Hematopoietic multipotent progenitor cell treated with erythropoietin and hydrocortisone succinate and interleukin-3 and kit ligand, for 15 days (in vitro differentiated cells): ENCODE results near the gene BCR.
A peak's percentile ranks its signal among the peaks of the same experiment; 100 is the strongest.

Experiments
- DNase-seq: peaks from one replicate; pipeline ENCODE4 v3.0.0-alpha.2; 2015; ENCODE audit warnings: low spot score

Gene BCR

DNA sequence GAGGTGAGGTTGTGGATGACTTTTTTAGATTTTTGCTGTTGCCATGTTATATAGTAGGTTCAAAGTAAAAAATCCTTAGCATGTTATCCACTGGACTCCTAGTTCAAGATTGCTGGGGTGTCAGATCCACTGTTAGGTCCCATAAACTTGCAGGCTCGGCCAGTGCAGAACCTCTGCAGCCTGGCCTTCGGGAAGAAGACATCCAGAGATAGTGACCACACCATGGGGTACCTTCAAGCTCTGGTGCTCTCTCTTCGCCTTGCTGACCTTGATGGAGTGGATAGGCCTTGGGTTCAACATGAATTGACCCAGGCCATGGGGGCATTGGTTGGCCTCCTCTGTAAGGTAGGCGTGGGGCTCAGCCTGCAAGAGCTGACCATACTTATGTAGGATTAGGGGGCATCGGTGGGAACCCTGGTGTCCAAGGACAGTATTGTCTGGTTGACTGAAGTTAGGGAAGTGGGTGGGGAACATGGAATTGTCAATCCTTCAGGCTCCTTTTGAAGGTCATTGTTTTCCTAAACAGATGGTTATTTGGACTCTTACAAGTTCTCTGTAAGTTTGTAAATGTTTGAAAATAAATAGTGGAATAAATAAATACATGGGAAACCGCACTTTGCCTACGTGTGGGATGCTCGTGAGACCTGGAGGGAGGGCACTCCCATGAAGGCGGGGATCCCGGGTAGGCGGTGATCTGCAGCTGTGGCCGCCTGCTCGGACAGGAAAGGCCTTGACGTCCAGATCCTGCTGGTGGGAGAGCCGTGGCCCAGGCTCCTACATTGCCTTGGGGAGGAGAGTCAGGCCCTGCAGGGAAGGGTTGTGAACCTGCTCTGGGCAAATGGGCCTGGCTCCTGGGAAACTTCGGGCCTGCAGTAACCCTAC is 37.1 kb downstream of the BCR start:
- DNase-seq, result no peak

DNA sequence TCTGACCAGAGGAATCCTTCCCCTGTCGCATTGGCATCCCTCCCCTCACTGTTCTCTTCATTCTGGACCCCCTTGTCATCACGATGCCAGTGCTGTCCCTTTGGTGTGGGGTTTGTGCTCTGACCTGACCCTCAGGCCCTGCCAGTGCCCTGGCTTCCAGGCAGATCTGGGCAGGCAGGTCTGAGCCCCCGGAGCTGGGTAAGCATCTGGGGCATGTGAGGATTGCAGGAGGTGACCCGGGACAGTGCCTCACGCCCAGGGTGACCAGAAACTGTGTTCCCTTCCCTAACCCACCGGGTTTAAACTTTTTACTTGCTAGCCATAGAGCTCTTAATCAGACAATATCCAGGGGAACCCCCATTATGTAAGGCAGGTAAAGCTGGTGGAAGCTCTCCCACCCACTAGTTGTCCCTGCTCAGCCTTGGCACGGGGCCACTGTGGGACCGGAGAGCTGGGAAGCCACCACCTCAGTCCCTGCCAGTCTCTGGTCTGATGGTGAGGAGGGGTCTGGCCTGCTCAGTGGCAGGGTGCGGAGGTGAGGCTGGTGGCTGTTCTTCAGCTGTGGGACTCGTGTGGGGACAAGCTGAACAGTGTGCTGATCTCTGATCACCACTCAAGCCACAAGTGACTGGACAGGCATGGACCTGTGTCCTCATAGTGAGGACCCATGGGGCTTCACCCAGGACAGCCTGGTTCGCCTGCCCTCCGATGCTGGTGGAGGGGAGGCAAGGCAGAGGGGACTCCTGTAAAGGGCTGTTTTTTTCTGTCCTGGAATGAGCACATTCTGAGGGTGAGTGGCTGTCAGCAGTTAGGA is 38.0 kb downstream of the BCR start:
- no peak for DNase-seq

DNA sequence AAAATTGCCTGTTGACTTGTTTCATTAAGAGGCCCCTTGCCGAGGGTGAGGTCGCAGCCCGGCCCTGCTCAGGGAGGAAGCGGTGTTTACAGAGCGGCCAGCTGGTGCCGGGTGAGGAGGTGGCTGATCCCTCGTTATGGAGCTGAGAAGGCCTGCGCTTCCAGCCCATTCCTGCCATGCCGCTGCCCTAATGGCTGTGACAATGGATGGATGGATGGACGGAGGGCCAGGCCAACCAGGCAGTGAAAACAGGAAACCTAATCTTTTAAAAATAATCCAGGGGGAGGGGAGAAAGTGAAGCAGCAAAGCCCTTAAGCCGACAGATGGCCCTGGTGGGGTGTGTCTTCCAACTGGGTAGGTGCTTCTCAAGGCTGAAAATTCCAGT is 38.5 kb downstream of the BCR start:
- no peak for DNase-seq

DNA sequence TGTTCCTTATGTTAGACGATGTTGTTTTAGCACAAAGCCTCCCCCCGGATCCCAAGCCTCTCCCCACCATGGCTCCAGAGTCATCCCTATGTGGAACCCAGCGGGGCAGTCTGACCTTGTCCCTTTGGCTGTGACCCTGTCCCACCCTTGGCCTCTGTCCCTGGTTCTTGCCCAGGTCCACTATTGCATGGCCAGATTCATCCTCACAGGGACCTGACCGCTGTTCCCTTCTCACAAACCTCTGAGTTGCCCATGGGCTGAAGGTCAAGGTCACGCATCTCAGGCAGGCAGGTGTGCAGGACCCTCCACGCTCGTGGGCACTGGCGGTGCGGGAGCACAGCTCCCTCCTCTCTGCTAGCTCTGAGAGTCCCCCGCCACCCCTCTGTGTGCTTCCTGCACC is 39.0 kb downstream of the BCR start:
- no peak for DNase-seq

DNA sequence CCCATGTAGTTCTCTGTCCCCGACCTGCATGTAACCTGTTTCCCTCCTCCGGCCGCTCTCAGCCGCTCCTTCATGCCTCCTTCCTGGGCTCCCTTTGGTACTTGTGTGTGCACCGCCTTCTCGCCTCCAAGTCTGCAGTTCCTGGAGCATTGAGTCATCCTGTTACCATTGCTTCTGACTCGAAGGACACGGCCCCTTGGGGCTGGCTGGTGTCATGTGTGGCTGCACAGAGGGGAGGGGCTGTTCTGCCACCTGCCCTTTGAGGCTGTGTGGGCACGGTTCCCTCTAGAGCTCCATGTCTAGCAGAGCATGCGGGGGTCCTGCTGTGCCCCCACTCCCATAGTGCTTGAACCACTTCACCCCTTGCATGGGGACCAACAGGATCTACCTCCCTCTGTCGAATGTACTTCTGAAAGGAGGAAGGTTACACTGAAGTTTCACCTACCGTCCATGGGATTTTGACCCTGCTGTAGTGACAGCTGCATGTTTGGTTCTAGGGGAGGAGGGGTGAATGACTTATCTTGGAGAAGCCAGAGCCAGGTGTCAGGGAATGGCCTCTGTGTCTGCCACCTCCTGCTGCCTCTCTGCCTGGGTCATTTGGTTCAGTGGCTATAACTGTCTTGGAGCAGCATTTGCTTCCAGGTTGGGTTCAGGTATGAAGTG is 39.6 kb downstream of the BCR start:
- DNase-seq, result no peak

DNA sequence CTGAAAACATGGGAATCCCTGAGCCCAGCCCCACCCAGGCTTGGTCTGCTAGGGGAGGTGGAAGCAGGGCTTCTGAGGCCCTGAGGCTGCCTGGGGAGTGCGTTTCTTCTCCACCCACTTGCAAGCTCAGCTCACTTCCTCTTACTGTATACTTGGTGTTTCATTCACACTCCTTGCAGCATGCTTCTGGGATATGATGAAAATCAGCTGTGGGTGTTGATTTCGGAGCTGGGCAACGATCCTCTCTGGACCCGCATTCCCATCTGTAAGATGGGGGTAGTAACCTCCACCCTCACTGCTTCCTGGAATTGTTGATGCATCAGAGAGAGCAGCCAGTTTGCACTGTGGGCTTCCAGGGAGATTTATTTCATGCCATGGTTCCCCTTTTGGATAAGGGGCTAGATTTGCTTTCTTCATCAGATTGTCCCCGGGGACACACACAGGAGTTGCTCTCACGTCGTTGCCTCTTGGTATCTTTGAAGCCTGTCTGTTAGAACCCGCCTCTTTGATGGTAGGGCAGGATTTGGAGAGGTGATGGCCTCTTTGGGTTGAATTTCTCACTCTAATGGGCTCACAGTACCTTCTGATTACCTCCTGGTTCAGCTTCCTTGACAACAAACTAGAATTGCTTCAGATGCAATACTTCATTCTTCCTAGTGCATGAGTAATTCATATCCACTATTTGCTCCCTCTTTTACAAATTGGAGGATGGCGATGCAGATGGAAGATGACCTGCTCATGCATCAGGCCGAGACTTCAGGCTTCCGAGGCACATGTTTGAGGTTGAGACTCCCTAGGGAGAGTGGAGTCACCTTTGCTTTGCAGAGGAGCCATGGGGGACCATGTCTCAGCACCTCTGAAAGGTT is 40.4 kb downstream of the BCR start:
- no peak for DNase-seq

DNA sequence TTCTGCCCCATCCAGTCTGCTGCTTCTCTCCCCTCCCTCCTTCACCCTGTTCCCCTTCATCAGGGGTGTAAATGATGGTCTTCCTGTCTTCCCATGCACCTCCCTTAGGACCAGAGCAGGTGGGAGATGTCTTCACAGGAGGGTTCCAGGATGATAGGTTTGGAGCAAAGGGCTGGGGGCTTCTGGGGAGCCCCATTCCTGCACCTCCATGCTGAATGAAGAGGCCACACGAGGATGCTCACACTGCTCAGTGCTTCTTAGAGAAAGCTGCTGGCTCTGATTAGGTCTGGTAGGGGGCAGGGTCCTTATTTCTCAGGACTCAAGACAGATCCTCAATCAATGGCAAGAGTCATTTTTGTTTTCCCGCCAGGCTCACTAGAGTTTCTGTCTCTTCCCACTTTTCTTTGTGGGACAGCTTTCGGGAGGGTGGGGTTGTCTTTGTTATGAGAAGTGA is 41.1 kb downstream of the BCR start:
- no peak for DNase-seq

DNA sequence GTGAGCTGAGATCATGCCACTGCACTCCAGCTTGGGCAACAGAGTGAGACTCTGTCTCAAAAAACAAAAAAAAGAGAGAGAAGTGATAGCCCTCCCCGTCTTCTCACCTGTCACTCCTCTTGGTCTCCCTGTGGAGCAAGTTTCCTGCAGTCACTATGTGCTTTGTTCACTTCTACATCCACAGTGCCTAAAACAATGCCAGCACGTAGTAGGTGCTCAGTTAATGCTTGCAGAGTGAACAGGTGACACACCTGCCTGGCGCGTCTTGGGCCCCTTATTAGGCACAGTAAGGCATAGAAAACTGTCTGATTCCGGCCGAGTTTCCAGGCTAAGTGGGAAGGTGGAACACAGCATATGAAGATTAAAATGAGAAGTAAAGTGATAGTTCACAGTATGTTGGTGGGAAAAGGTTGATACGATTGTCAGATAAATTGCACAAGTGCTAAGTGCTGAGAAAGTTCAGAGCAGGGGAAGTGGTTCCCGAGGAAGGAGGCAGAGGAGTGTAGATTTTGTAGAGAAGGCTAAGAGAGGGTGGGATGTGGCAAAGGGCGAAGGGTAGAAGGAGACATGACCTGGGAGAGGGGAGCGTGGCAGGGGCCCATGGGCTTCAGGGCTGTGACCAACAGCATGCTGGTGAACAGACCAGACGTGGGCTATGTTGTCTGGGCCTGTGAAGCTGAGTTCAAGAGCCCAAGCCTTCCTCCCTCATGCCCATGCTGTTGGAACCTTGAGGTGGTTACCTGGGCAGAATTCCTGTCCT is 41.9 kb downstream of the BCR start:
- DNase-seq, result no peak

DNA sequence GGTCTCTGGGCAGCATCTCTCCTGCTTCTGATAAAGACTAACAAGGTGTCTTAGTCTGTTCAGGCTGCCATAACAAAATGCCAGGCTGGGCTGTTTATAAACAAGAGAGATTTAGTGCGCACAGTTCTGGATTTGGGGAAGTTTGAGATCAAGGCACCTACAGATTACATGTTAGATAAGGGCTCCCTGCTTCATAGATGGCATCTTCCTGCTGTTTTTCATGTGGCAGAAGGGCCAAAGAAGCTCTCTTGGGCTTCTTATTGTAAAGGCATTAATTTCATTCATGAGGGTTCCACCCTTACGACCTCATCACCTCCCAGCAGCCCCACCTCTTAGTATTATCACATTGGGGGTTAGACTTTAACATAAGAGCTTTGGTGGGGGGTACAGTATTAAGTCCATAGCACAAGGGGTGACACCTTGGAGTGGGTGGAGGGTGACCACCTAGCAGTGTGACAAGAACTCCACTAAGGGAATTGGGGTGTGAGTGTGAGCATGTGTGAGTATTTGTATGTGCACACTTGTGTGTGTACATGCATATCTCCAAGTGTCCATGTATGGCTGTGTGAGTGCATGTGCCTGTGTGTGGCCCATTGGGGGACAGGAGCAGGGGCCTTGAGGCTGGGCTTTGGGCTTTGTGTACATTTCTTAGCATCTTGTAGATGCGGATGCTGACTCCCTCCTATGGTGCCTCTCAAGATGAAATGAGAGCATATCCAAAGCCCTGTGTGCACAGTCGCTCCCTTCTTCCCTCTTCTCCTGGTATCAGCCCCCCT is 42.7 kb downstream of the BCR start:
- no peak for DNase-seq

DNA sequence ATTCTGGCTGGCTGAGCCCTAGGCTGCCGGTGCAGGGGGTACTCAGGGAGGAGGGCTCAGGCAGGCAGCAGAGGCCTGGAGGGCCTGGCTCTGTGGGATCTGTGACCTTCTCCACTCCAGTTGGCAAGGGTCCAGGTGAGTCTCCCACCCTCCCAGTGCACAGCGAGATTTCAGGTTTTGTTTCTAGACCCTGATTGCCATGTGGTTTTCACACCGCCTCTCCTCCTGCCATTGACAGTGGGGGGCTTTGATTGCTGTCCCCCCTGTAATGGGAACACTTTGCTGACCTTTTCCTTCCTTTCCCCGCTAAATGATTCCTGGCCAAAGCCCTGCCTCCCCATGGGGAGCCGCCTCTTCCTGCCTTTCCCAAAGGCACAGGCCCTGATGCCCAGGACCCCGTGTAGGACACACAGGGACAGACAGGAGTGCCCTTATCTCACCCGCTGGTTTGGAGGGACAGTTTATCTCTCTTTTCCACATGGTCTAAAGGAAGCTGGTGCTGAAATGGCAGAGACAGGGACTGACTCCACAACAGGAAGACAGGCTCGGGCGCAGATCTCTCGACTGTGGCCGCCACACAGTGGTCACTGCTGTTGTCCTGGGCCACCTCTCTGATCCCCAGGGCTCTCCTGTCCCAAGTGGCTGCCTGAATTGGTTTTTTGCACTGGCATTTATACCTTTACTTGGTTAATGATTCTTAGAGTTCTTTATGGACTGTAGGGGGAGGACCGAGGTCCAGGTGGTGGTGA is 43.4 kb downstream of the BCR start:
- DNase-seq, result peak; percentile 21

DNA sequence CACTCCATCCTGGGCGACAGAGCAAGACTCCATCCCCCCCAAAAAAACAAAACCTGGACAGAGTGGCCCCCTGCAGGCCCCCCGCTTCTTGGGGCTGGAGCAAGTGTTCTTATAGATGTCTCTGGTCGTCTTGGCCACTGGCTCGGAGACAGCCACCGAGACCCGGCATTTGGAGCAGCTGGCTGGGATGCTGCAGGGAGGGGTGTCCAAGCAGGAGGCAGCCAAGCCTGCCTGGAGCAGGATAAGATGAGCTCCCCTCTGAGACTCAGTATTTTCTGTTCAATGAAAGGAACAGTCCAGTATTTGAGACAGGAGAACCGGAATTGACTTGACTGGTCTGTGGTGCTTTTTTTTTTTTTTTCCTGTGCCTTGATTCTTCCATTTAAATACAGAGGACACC is 44.5 kb downstream of the BCR start:
- DNase-seq, result no peak

DNA sequence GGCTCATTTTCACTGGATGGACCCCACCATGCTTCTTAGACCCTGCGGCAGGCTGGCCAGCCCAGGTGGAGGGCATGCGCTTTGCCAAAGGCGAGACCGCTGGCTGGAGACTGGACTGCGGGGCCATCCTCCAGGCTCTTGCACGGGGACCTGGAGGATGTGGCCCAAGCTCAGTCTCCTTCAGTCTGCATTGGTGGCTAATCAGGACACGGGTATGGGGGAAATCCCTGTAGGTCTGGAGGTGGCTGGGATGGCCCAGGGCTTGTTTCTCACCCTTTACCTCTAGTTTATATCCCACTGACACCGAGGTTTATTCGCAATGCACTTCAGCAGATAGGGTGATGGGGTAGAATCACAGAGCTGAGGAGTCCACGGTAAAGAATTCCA is 45.0 kb downstream of the BCR start:
- no peak for DNase-seq

DNA sequence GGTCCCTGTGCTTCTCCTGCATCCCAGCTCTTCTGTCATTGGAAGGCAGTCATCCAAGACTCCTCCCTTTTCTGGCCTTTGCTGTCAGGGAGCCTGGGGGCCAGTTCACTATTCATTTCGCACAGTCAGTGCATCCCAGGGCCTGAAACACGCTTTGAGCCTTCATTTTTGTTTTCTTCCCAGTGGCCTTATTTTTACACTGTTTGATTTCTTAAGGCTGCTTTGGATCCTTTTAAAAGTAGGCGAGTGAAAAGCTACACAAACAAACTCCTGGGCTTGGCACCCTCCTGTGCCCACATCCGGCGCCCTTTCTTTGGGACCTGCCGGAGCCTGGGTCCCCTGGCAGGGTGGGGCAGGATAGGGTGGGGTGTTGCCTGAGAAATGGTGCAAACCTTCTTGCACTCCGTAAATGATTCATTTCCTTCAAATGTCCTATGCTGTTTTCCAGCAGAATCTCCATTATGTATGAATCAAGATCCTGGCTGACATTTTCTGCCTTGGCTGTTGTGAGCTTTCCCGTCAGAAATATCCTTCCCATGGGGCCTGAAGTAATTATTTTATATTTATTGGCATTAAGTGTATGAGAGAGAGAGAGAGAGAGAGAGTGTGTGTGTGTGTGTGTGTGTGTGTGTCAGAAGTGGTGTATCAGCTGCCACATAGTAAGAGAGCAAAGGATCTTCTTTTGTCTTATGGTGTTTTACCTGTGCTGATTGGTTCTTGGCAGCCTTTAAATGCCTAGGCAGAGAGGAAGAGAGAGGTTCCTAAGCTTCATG is 45.6 kb downstream of the BCR start:
- no peak for DNase-seq

DNA sequence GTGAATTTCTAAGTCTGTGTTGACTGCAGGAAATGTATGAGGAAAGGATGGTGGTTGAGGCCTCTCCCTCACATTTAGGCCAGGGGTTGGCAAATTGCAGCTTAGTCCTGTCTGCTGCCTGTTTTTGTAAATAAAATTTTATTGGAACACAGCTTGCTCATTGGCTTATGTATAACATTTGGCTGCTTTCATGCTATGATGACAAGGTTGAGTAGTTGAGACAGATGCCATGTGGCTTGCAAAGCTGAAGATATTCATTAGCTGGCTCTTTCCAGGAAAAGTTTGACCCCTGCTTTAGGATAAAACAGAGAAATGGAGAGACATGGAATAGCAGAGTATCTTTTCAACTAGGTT is 46.2 kb downstream of the BCR start:
- DNase-seq, result no peak

DNA sequence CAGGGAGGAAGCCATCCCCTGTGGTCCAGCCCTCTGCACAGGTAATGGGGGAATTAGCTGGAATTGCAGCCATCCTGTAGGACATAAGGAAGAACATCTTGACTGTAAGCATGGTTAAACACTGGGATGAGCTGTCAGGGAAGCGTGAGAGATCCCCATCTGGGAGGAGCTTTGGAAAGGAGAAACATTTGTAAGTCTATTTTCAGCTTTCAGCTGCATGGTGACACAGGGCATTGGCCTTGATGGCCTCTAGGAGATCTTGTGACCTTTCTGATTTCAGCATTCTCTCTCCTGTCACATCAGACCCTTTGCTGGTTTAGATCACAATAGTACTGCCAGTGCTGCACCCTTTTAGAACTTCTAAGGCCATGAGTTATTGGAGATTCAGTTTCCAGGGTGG is 47.1 kb downstream of the BCR start:
- no peak for DNase-seq

DNA sequence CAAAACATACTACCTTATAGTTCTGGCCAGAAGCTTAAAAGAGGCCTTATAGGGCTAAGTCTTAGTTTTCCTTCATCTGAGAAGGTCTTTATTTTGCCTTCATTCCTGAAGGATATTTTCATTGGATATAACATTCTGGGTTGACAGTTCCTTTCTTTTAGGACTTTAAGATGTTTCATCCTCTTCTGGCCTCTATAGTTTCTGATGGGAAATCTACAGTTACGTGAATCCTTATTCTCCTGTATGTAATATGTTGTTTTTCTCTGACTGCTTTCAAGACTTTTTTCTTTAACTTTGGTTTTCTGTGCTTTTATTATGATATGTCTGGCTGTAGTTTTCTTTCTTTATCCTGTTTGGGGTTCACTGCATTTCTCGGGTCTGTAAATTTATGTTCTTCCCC is 48.2 kb downstream of the BCR start:
- DNase-seq, result no peak

DNA sequence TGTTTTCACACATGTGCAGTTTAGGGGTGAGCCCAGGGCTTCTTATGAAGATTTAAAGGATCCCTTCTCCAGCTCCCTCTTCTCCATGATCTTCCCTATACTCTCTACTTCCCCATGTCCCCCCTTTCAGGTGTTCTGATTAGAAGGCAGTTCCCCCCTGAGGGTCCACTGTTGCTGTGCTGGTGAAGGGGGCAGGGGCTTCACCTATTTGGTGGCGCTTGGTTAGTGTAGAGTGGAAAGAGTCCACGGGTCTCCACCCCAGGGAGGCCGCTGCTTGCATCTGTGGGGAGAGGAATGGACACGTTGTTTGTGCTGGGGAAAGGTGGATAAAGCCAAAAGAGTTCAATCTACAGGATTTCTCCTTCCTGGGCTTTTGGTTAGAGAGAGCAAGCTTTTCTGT is 49.3 kb downstream of the BCR start:
- no peak for DNase-seq

DNA sequence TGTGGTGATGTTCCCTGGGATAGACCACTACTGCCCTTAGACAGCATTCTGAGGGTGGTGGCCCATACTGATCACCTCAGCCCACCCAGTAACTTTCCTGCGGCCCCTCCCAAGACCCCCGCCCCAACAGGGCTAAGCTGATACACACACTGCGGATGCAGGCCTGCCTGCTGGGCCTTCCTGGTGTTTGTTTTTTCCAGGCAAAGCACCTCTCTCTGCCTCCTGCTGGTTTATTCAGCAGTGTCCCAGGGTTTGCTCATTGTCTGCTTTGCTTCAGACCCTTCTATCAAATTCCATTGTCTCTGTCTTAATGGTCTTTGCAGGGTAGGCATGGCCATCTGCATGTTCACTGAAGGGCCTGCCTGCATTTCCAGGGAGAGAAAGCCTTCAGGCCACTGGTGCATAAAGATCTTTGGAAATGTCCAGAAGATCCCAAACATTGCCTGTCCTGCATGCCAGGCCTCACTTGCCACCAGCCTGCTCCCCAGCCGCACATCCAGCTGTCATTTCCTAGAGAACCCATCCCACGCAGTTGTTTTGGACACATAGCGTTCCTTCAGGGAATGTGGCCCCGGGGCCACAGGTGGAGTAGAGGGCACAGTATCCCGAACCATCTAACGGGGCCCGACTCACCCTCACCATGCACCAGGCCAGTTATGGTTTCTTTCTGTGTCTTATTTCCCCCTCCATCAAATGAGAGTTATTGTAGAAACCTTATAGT is 50.2 kb downstream of the BCR start:
- no peak for DNase-seq
